H9 (cell line): Measurements from ENCODE around the gene ZNF425. TPM values are rescaled to one million over a fixed set of nuclear protein-coding genes. Genes with fewer than 3 reads are reported as not detected.

ENCODE experiments used
- DNase-seq: peaks from one replicate; pipeline ENCODE4 v3.0.0-alpha.2; 2017
- H2AFZ ChIP-seq: one replicate; pipeline ENCODE4 v1.6.1; 2013; ENCODE audit warnings: mild to moderate bottlenecking, low read length, control low read depth, moderate library complexity
- H2AK5ac ChIP-seq: 2 replicates; pipeline ENCODE4 v1.6.1; 2013; ENCODE audit warnings: low read length, control low read depth, mixed read lengths; ENCODE audit not compliant: insufficient read length
- H2BK120ac ChIP-seq: one replicate; pipeline ENCODE4 v1.6.1; 2013; ENCODE audit warnings: low read depth, mild to moderate bottlenecking, low read length, control low read depth, inconsistent platforms; ENCODE audit not compliant: poor library complexity, severe bottlenecking
- H2BK12ac ChIP-seq: 2 replicates; pipeline ENCODE4 v1.6.1; 2013; ENCODE audit warnings: low read length, control low read depth, mixed read lengths, low read depth; ENCODE audit not compliant: insufficient read length
- H2BK15ac ChIP-seq: 2 replicates; pipeline ENCODE4 v1.6.1; 2013; ENCODE audit warnings: low read depth, low read length, control low read depth
- H2BK20ac ChIP-seq: one replicate; pipeline ENCODE4 v1.6.1; 2013; ENCODE audit warnings: low read depth, mild to moderate bottlenecking, low read length, control low read depth, inconsistent platforms; ENCODE audit not compliant: poor library complexity, severe bottlenecking
- H2BK5ac ChIP-seq: 2 replicates; pipeline ENCODE4 v1.6.1; 2013; ENCODE audit warnings: low read length, control low read depth, mixed read lengths; ENCODE audit not compliant: insufficient read length
- H3K14ac ChIP-seq: 2 replicates; pipeline ENCODE4 v1.6.1; 2013; ENCODE audit warnings: low read length, control low read depth; ENCODE audit not compliant: insufficient read depth
- H3K18ac ChIP-seq: 2 replicates; pipeline ENCODE4 v1.6.1; 2013; ENCODE audit warnings: low read depth, mild to moderate bottlenecking, mixed read lengths, low read length, control low read depth; ENCODE audit not compliant: insufficient read length
- H3K23ac ChIP-seq: 2 replicates; pipeline ENCODE4 v1.6.1; 2013; ENCODE audit warnings: low read length, control low read depth, mixed read lengths, low read depth; ENCODE audit not compliant: insufficient read length
- H3K23me2 ChIP-seq: 2 replicates; pipeline ENCODE4 v1.6.1; 2013; ENCODE audit warnings: low read depth, mild to moderate bottlenecking, mixed read lengths, low read length, control low read depth; ENCODE audit not compliant: insufficient read length, poor library complexity, severe bottlenecking
- H3K27ac ChIP-seq: 2 replicates; pipeline ENCODE4 v1.5.1; 2013; ENCODE audit warnings: low read length, control low read depth, mixed read lengths, low read depth; ENCODE audit not compliant: insufficient read length
- H3K27me3 ChIP-seq: 2 replicates; pipeline ENCODE4 v1.6.1; 2013; ENCODE audit warnings: low read length, control low read depth, inconsistent platforms; ENCODE audit not compliant: insufficient read depth
- H3K4ac ChIP-seq: 2 replicates; pipeline ENCODE4 v1.6.1; 2013; ENCODE audit warnings: low read depth, mild to moderate bottlenecking, control low read depth, inconsistent platforms, low read length, moderate library complexity
- H3K4me1 ChIP-seq: 2 replicates; pipeline ENCODE4 v1.6.1; 2013; ENCODE audit warnings: low read length, control low read depth, inconsistent platforms; ENCODE audit not compliant: insufficient read depth
- H3K4me2 ChIP-seq: 2 replicates; pipeline ENCODE4 v1.6.1; 2013; ENCODE audit warnings: low read length, control low read depth, mixed read lengths; ENCODE audit not compliant: insufficient read length, insufficient read depth
- H3K56ac ChIP-seq: 2 replicates; pipeline ENCODE4 v1.6.1; 2013; ENCODE audit warnings: low read depth, mild to moderate bottlenecking, mixed read lengths, low read length, control low read depth; ENCODE audit not compliant: insufficient read length
- H3K79me1 ChIP-seq: 2 replicates; pipeline ENCODE4 v1.6.1; 2013; ENCODE audit warnings: low read depth, mild to moderate bottlenecking, moderate library complexity, low read length, control low read depth, inconsistent platforms; ENCODE audit not compliant: insufficient read depth, poor library complexity, severe bottlenecking
- H3K79me2 ChIP-seq: 2 replicates; pipeline ENCODE4 v1.6.1; 2013; ENCODE audit warnings: low read length, control low read depth, inconsistent platforms; ENCODE audit not compliant: insufficient read depth
- H3K9ac ChIP-seq: 2 replicates; pipeline ENCODE4 v1.6.1; 2013; ENCODE audit warnings: low read length, control low read depth, mixed read lengths; ENCODE audit not compliant: insufficient read length; ENCODE audit errors: extremely low read depth
- H3K9me3 ChIP-seq: one replicate; pipeline ENCODE4 v1.6.1; 2013; ENCODE audit warnings: low read depth, low read length, inconsistent platforms; ENCODE audit not compliant: control insufficient read depth
- H3T11ph ChIP-seq: one replicate; pipeline ENCODE4 v1.6.1; 2013; ENCODE audit warnings: mild to moderate bottlenecking, low read length, control low read depth, inconsistent platforms
- H4K20me1 ChIP-seq: one replicate; pipeline ENCODE4 v1.6.1; 2013; ENCODE audit not compliant: control insufficient read depth, insufficient read length, insufficient read depth
- H4K5ac ChIP-seq: 2 replicates; pipeline ENCODE4 v1.6.1; 2013; ENCODE audit warnings: low read depth, mild to moderate bottlenecking, mixed read lengths, low read length, control low read depth; ENCODE audit not compliant: insufficient read length
- H4K8ac ChIP-seq: replicated peaks from 2 replicates; pipeline ENCODE4 v1.6.1; 2013; ENCODE audit warnings: low read length, control low read depth, mixed read lengths, low read depth; ENCODE audit not compliant: insufficient read length
- H4K91ac ChIP-seq: 2 replicates; pipeline ENCODE4 v1.6.1; 2013; ENCODE audit warnings: low read depth, mild to moderate bottlenecking, moderate library complexity, mixed read lengths, low read length, control low read depth; ENCODE audit not compliant: insufficient read length
- H3K27ac Mint-ChIP-seq, 3 experiments: 2 replicates in 2 of 3; 3 replicates in 1 of 3; pipeline ENCODE4 v1.8.0; 2020 to 2021; ENCODE audit warnings: mixed read lengths in 3 of 3, mild to moderate bottlenecking in 1 of 3, moderate library complexity in 1 of 3
- H3K27me3 Mint-ChIP-seq: 2 replicates; pipeline ENCODE4 v1.8.0; 2021; ENCODE audit warnings: low read depth, mild to moderate bottlenecking, moderate library complexity, mixed read lengths
- H3K36me3 Mint-ChIP-seq, 3 experiments: 2 replicates in 2 of 3; 3 replicates in 1 of 3; pipeline ENCODE4 v1.8.0; 2020 to 2021; ENCODE audit warnings: low read depth in 3 of 3, mixed read lengths in 3 of 3; ENCODE audit not compliant: insufficient read depth in 1 of 3
- H3K4me1 Mint-ChIP-seq, 2 experiments: 2 replicates each; pipeline ENCODE4 v1.8.0; 2020; ENCODE audit warnings: mixed read lengths in 2 of 2
- H3K4me3 Mint-ChIP-seq, 2 experiments: 2 replicates in 1 of 2; 3 replicates in 1 of 2; pipeline ENCODE4 v1.8.0; 2020 to 2021; ENCODE audit warnings: mild to moderate bottlenecking in 2 of 2, mixed read lengths in 2 of 2, moderate library complexity in 1 of 2
- H3K9me3 Mint-ChIP-seq, 2 experiments: 2 replicates in 1 of 2; 3 replicates in 1 of 2; pipeline ENCODE4 v1.8.0; 2020; ENCODE audit warnings: mild to moderate bottlenecking in 2 of 2, mixed read lengths in 2 of 2, moderate library complexity in 1 of 2
- CTCF ChIP-seq: fragments of 200-600 bp; sonication (generic); conservative IDR thresholded peaks from 3 replicates; pipeline ENCODE4 v1.8.0; 2021; ENCODE audit warnings: antibody characterized with exemption, mild to moderate bottlenecking
- whole genome bisulfite sequencing: extraction: QIAGEN DNeasy Blood & Tissue Kit; methylation state at CpG from one replicate; pipeline ENCODE4 v1.1.7; 2013; ENCODE audit warnings: missing lambda C conversion rate, low lambda C conversion rate, mixed read lengths; ENCODE audit not compliant: insufficient read length; ENCODE audit errors: extremely low coverage; 5-methylcytosine and 5-hydroxymethylcytosine counted together
- total RNA-seq: library from RNA; stranded (reverse); gene quantifications from 2 replicates; pipeline ENCODE4 v1.2.1, GENCODE V29; 2021

ZNF425 gene
- total RNA-seq, 1 experiment from 2014 or later, result 5.4 TPM

- H2BK20ac ChIP-seq, result no peak overlapping the region
- H3K79me2 ChIP-seq, result no peaks in the 10 kb centered on the region
- no peaks in the 10 kb centered on the region for H3K79me1 ChIP-seq
- peaks cover 3 to 6% of the 10 kb centered on the region in 2 experiments; a peak in 2 of 5 replicates for H3K9me3 Mint-ChIP-seq
- no peak overlapping the region for H2BK120ac ChIP-seq
- H4K8ac ChIP-seq, result no peak overlapping the region
- no peak overlapping the region for H4K91ac ChIP-seq
- no peak overlapping the region for H2AK5ac ChIP-seq
- H3K14ac ChIP-seq, result no peak overlapping the region
- H3K27me3 Mint-ChIP-seq, result peaks cover 5% of the 10 kb centered on the region
- no peak overlapping the region for H3K4ac ChIP-seq
- H3K9me3 ChIP-seq, result no peaks in the 10 kb centered on the region
- H3K56ac ChIP-seq, result no peak overlapping the region
- H3K4me3 Mint-ChIP-seq, result no peak overlapping the region
- no peak for DNase-seq
- H2AFZ ChIP-seq, result no peak overlapping the region
- no peak overlapping the region for H3K18ac ChIP-seq
- no peak overlapping the region for H4K5ac ChIP-seq
- H3K4me2 ChIP-seq, result no peak overlapping the region
- H3K9ac ChIP-seq, result no peak overlapping the region
- no peaks in the 10 kb centered on the region for H4K20me1 ChIP-seq
- no peaks in the 10 kb centered on the region for H3K4me1 ChIP-seq
- no peaks in the 10 kb centered on the region for H3K4me1 Mint-ChIP-seq
- no peaks in the 10 kb centered on the region for H3K36me3 Mint-ChIP-seq
- WGBS, result no CpG with 5 or more reads among the region's 8 CpGs
- H3K23ac ChIP-seq, result no peak overlapping the region
- no peak overlapping the region for H3T11ph ChIP-seq
- no peak overlapping the region for H3K27ac ChIP-seq
- no peak overlapping the region for H2BK12ac ChIP-seq
- no peaks in the 10 kb centered on the region for H3K27me3 ChIP-seq
- no peak overlapping the region for H3K27ac Mint-ChIP-seq
- H2BK15ac ChIP-seq, result no peak overlapping the region
- H2BK5ac ChIP-seq, result no peak overlapping the region
- TF ChIP-seq CTCF, result no peak
- H3K23me2 ChIP-seq, result no peaks in the 10 kb centered on the region
Observed at GRCh38 chr7:149053885-149054284, 72.2 kb downstream of the ZNF425 start.
